ENCODE data around the gene DDX59.

GRCh38 chr1:200686620-200687019 is 16.9 kb upstream of the DDX59 start:
- no peak for TF ChIP-seq CTCF (IDR thresholded peaks at IDR 0.05)
- TF ChIP-seq POLR2A (IDR thresholded peaks at IDR 0.05): no peak
- TF ChIP-seq POLR2AphosphoS5 (IDR thresholded peaks at IDR 0.05; ENCODE audit: insufficient read depth in 1 of 2, low read depth in 1 of 2): no peak

All from vagina (tissue), 2 donors.